ENCODE data around the gene RPS6KA3. TPM values are rescaled to one million over a fixed set of nuclear protein-coding genes. Genes with fewer than 3 reads are reported as not detected.

Gene RPS6KA3
- total RNA-seq, 1 experiment from 2014 or later = 9.2 TPM

DNA sequence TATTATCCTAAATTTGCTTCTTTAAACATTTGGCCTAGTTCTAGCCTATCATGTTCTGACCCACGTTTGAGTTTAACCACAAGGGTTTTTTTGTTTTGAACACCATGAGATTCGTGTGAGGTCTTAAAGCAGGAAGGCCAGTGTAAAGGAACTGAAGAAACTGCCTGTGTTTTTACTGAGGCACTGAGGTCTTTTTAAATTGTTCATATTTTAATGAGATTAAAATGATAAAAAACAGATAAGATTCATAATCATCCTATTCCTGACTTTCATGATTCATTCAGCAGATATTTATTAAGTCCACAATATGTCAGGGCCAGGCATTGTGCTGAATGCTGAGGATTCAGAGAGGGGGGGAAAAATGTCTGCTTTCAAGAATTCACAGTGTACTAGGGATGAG is 3.2 kb downstream of the RPS6KA3 start:
- no peaks in the 10 kb centered on the region; the same call in 1 of the 2 replicates for H3K27me3 ChIP-seq (ENCODE audit: insufficient read depth, low read length)
- no peak overlapping the region for H2BK15ac ChIP-seq (ENCODE audit: low read depth, low read length)
- no peak overlapping the region for H2BK12ac ChIP-seq (ENCODE audit: insufficient read length, low read depth, low read length)
- no peak overlapping the region for H2BK5ac ChIP-seq (ENCODE audit: insufficient read length, low read length)
- H3K27ac ChIP-seq (ENCODE audit: insufficient read length, low read depth, low read length) = no peak overlapping the region
- no peak overlapping the region for H4K5ac ChIP-seq (ENCODE audit: insufficient read length, low read depth, low read length)
- no peaks in the 10 kb centered on the region for H3K9me3 ChIP-seq (ENCODE audit: control insufficient read depth, low read depth, low read length)
- H3K9me3 Mint-ChIP-seq = peaks cover 22 to 43% of the 10 kb centered on the region in 2 experiments
- H3K4me3 Mint-ChIP-seq = peak overlapping the region in 1 of 2 experiments; percentile 40; a peak in 1 of 5 replicates
- no peak overlapping the region for H2AK5ac ChIP-seq (ENCODE audit: insufficient read length, low read length)
- no peak overlapping the region for H3K9ac ChIP-seq (ENCODE audit: extremely low read depth, insufficient read length, low read length)
- peaks cover 3% of the 10 kb centered on the region for H3K23me2 ChIP-seq (ENCODE audit: insufficient read length, low read depth, low read length, poor library complexity, severe bottlenecking)
- H3K4ac ChIP-seq (ENCODE audit: low read depth, low read length) = no peak overlapping the region
- no peaks in the 10 kb centered on the region for H3K4me1 ChIP-seq (ENCODE audit: insufficient read depth, low read length)
- peaks cover 0 to 6% (median 0%) of the 10 kb centered on the region in 3 experiments; a peak in 1 of 7 replicates for H3K36me3 Mint-ChIP-seq (ENCODE audit: insufficient read depth in 1 of 3, low read depth in 3 of 3)
- H3K4me1 Mint-ChIP-seq = peaks cover 2 to 3% of the 10 kb centered on the region in 2 experiments; a peak in 3 of 4 replicates
- H3K79me2 ChIP-seq (ENCODE audit: insufficient read depth, low read length) = no peaks in the 10 kb centered on the region
- TF ChIP-seq, protein P1, sequence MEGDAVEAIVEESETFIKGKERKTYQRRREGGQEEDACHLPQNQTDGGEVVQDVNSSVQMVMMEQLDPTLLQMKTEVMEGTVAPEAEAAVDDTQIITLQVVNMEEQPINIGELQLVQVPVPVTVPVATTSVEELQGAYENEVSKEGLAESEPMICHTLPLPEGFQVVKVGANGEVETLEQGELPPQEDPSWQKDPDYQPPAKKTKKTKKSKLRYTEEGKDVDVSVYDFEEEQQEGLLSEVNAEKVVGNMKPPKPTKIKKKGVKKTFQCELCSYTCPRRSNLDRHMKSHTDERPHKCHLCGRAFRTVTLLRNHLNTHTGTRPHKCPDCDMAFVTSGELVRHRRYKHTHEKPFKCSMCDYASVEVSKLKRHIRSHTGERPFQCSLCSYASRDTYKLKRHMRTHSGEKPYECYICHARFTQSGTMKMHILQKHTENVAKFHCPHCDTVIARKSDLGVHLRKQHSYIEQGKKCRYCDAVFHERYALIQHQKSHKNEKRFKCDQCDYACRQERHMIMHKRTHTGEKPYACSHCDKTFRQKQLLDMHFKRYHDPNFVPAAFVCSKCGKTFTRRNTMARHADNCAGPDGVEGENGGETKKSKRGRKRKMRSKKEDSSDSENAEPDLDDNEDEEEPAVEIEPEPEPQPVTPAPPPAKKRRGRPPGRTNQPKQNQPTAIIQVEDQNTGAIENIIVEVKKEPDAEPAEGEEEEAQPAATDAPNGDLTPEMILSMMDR (conservative IDR thresholded peaks at IDR 0.05) = no peak
- no peak overlapping the region for H3K14ac ChIP-seq (ENCODE audit: insufficient read depth, low read length)
- WGBS (ENCODE audit: extremely low coverage, insufficient read length, low lambda C conversion rate) = no CpG with 5 or more reads among the region's 2 CpGs
- no peak overlapping the region for H3K56ac ChIP-seq (ENCODE audit: insufficient read length, low read depth, low read length)
- no peaks in the 10 kb centered on the region for H3K79me1 ChIP-seq (ENCODE audit: insufficient read depth, low read depth, low read length, poor library complexity, severe bottlenecking)
- no peak overlapping the region for H3K4me2 ChIP-seq (ENCODE audit: insufficient read depth, insufficient read length, low read length)
- H3K27me3 Mint-ChIP-seq (ENCODE audit: low read depth) = peaks cover 18% of the 10 kb centered on the region
- H4K91ac ChIP-seq (ENCODE audit: insufficient read length, low read depth, low read length) = no peak overlapping the region
- no peak overlapping the region for H2BK120ac ChIP-seq (ENCODE audit: low read depth, low read length, poor library complexity, severe bottlenecking)
- H2BK20ac ChIP-seq (ENCODE audit: low read depth, low read length, poor library complexity, severe bottlenecking) = no peak overlapping the region
- H3T11ph ChIP-seq (ENCODE audit: low read length) = no peak overlapping the region
- H3K23ac ChIP-seq (ENCODE audit: insufficient read length, low read depth, low read length) = no peak overlapping the region
- no peak overlapping the region for H3K18ac ChIP-seq (ENCODE audit: insufficient read length, low read depth, low read length)
- no peak for DNase-seq
- no peak overlapping the region for H4K8ac ChIP-seq (replicated peaks; ENCODE audit: insufficient read length, low read depth, low read length)
- H3K27ac Mint-ChIP-seq = no peak overlapping the region
- no peak overlapping the region for H2AFZ ChIP-seq (ENCODE audit: low read length)
- H4K20me1 ChIP-seq (ENCODE audit: control insufficient read depth, insufficient read depth, insufficient read length) = no peaks in the 10 kb centered on the region
